ENCODE measurements around the gene ATF1.
A peak's percentile ranks its signal among the peaks of the same experiment; 100 is the strongest.

Gene ATF1

DNA sequence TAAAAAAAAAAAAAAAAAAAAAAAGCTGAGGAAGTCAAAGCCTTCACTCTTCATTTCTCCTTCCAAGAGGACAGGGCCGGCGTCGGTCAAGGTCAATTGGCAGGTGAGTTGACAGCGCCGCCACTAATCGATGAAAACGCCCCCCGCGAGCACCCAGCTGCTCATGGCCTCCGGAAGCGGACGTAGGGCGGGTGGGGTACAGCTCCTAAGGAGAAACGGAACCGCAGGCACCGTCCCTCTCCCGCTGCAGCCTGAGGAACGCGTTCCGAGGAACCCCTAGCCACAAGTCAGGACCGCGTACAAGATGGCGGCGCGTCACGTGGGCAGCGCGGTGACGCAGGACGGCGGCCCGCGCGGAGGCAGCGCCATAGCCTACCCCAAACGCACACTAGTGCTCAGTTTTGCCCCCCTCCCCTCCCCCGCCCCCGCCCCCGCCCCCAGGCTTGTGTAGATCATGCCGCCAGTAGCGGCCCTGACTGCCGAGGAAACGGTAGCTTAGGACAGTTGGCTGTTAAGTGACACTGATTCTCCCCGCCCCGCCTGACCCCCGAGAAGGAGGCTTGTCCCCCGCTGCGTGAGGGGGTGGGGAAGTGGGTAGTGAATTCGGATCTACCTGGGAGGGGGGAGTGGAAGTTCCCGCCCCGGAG lies at the start of gene ATF1:
TSS of gene ATF1 (plus strand) at position 463 of the 647 bp plus-strand sequence. CDS start 16,045 bp downstream, outside the sequence.
- peak within 1 kb of the TSS; percentile 87 for H3K4me3 ChIP-seq (ENCODE audit: severe bottlenecking)
- ATAC-seq (ENCODE audit: low read depth) (peak; percentile 88), DNase-seq (ENCODE audit: low spot score) (peak; percentile 82)
- H3K4me1 ChIP-seq (ENCODE audit: insufficient read depth, poor library complexity, severe bottlenecking): peaks cover 25% of the 10 kb centered on the region
- peak within 1 kb of the TSS; percentile 82 for H3K27ac ChIP-seq (ENCODE audit: poor library complexity, severe bottlenecking)
- H3K36me3 ChIP-seq (ENCODE audit: low read depth): no peaks in the 10 kb centered on the region
- no peaks in the 10 kb centered on the region for H3K27me3 ChIP-seq (ENCODE audit: insufficient read depth, poor library complexity, severe bottlenecking)
- H3K9me3 ChIP-seq (ENCODE audit: severe bottlenecking): no peaks in the 10 kb centered on the region
- TF ChIP-seq CTCF (IDR thresholded peaks at IDR 0.05; ENCODE audit: poor library complexity, severe bottlenecking): no peak

DNA sequence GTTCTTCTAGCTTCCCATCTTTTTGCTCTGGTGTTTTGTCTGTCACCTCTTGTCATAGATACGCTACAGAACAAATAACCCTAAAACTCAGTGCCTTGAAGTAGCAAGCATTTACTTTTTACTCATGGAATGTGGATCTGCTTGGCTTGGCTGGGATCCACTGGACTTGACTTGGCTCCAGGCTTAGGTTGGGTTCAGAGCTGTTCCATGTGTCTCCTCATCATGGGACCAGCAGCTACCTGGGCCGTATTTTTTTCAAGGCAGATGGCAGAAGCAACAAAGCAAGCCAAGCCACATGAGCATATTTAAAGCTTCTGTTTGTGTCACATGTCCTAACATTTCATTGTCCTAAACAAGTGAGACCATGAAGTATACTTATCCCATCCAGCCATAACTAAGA lies 48.7 kb upstream of the ATF1 start:
- Histone ChIP-seq H3K36me3 (ENCODE audit: low read depth) (peaks cover 65% of the 10 kb centered on the region), H3K27me3 (ENCODE audit: insufficient read depth, poor library complexity, severe bottlenecking) (no peaks in the 10 kb centered on the region), H3K4me1 (ENCODE audit: insufficient read depth, poor library complexity, severe bottlenecking) (no peaks in the 10 kb centered on the region), H3K9me3 (ENCODE audit: severe bottlenecking) (no peaks in the 10 kb centered on the region), H3K27ac (ENCODE audit: poor library complexity, severe bottlenecking) (no peak overlapping the region), H3K4me3 (ENCODE audit: severe bottlenecking) (no peak overlapping the region)
- DNase-seq (ENCODE audit: low spot score) (no peak), ATAC-seq (ENCODE audit: low read depth) (no peak)
- TF ChIP-seq CTCF (IDR thresholded peaks at IDR 0.05; ENCODE audit: poor library complexity, severe bottlenecking): no peak

GRCh38 chr12:50718760-50719159 lies 45.1 kb upstream of the ATF1 start:
- DNase-seq (ENCODE audit: low spot score): no peak
- Histone ChIP-seq H3K36me3 (ENCODE audit: low read depth) (peaks cover 70% of the 10 kb centered on the region), H3K9me3 (ENCODE audit: severe bottlenecking) (no peaks in the 10 kb centered on the region), H3K27me3 (ENCODE audit: insufficient read depth, poor library complexity, severe bottlenecking) (no peaks in the 10 kb centered on the region), H3K4me3 (ENCODE audit: severe bottlenecking) (no peak overlapping the region), H3K4me1 (ENCODE audit: insufficient read depth, poor library complexity, severe bottlenecking) (no peaks in the 10 kb centered on the region), H3K27ac (ENCODE audit: poor library complexity, severe bottlenecking) (no peak overlapping the region)
- no peak for ATAC-seq (ENCODE audit: low read depth)
- no peak for TF ChIP-seq CTCF (IDR thresholded peaks at IDR 0.05; ENCODE audit: poor library complexity, severe bottlenecking)

DNA sequence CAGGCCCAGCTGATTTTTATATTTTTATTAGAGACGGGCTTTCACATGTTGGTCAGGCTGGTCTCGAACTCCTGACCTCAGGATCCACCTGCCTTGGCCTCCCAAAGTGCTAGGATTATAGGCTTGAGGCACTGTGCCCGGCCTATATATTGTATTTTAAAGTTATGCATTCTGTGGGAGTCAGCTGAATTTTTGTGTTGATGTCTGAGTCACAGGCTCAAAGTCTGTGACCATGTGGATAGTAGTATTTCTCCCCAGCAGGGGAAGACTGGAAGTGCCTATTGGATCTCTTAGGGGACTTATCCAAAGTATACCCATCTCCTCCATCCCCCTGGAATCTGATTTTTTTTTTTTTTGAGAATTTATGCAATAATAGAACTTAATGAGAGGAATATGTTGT lies 43.8 kb upstream of the ATF1 start:
- H3K36me3 ChIP-seq (ENCODE audit: low read depth): peaks cover 69% of the 10 kb centered on the region
- ATAC-seq (ENCODE audit: low read depth) (no peak), DNase-seq (ENCODE audit: low spot score) (no peak)

More for the DNA sequence above, 43.8 kb upstream of the ATF1 start:
- Histone ChIP-seq H3K4me1 (ENCODE audit: insufficient read depth, poor library complexity, severe bottlenecking) (no peaks in the 10 kb centered on the region), H3K27me3 (ENCODE audit: insufficient read depth, poor library complexity, severe bottlenecking) (no peaks in the 10 kb centered on the region), H3K27ac (ENCODE audit: poor library complexity, severe bottlenecking) (no peak overlapping the region), H3K4me3 (ENCODE audit: severe bottlenecking) (no peak overlapping the region), H3K9me3 (ENCODE audit: severe bottlenecking) (no peaks in the 10 kb centered on the region)
- TF ChIP-seq CTCF (IDR thresholded peaks at IDR 0.05; ENCODE audit: poor library complexity, severe bottlenecking): no peak

All from RWPE2 (cell line).